H9 (cell line): Measurements from ENCODE around the gene DNM2. TPM values are rescaled to one million over a fixed set of nuclear protein-coding genes. Genes with fewer than 3 reads are reported as not detected.

Source experiments
- DNase-seq: peaks from one replicate; pipeline ENCODE4 v3.0.0-alpha.2; 2017
- H2AFZ ChIP-seq: one replicate; pipeline ENCODE4 v1.6.1; 2013; ENCODE audit warnings: mild to moderate bottlenecking, low read length, control low read depth, moderate library complexity
- H2AK5ac ChIP-seq: 2 replicates; pipeline ENCODE4 v1.6.1; 2013; ENCODE audit warnings: low read length, control low read depth, mixed read lengths; ENCODE audit not compliant: insufficient read length
- H2BK120ac ChIP-seq: one replicate; pipeline ENCODE4 v1.6.1; 2013; ENCODE audit warnings: low read depth, mild to moderate bottlenecking, low read length, control low read depth, inconsistent platforms; ENCODE audit not compliant: poor library complexity, severe bottlenecking
- H2BK12ac ChIP-seq: 2 replicates; pipeline ENCODE4 v1.6.1; 2013; ENCODE audit warnings: low read length, control low read depth, mixed read lengths, low read depth; ENCODE audit not compliant: insufficient read length
- H2BK15ac ChIP-seq: 2 replicates; pipeline ENCODE4 v1.6.1; 2013; ENCODE audit warnings: low read depth, low read length, control low read depth
- H2BK20ac ChIP-seq: one replicate; pipeline ENCODE4 v1.6.1; 2013; ENCODE audit warnings: low read depth, mild to moderate bottlenecking, low read length, control low read depth, inconsistent platforms; ENCODE audit not compliant: poor library complexity, severe bottlenecking
- H2BK5ac ChIP-seq: 2 replicates; pipeline ENCODE4 v1.6.1; 2013; ENCODE audit warnings: low read length, control low read depth, mixed read lengths; ENCODE audit not compliant: insufficient read length
- H3K14ac ChIP-seq: 2 replicates; pipeline ENCODE4 v1.6.1; 2013; ENCODE audit warnings: low read length, control low read depth; ENCODE audit not compliant: insufficient read depth
- H3K18ac ChIP-seq: 2 replicates; pipeline ENCODE4 v1.6.1; 2013; ENCODE audit warnings: low read depth, mild to moderate bottlenecking, mixed read lengths, low read length, control low read depth; ENCODE audit not compliant: insufficient read length
- H3K23ac ChIP-seq: 2 replicates; pipeline ENCODE4 v1.6.1; 2013; ENCODE audit warnings: low read length, control low read depth, mixed read lengths, low read depth; ENCODE audit not compliant: insufficient read length
- H3K23me2 ChIP-seq: 2 replicates; pipeline ENCODE4 v1.6.1; 2013; ENCODE audit warnings: low read depth, mild to moderate bottlenecking, mixed read lengths, low read length, control low read depth; ENCODE audit not compliant: insufficient read length, poor library complexity, severe bottlenecking
- H3K27ac ChIP-seq: 2 replicates; pipeline ENCODE4 v1.5.1; 2013; ENCODE audit warnings: low read length, control low read depth, mixed read lengths, low read depth; ENCODE audit not compliant: insufficient read length
- H3K27me3 ChIP-seq: 2 replicates; pipeline ENCODE4 v1.6.1; 2013; ENCODE audit warnings: low read length, control low read depth, inconsistent platforms; ENCODE audit not compliant: insufficient read depth
- H3K4ac ChIP-seq: 2 replicates; pipeline ENCODE4 v1.6.1; 2013; ENCODE audit warnings: low read depth, mild to moderate bottlenecking, control low read depth, inconsistent platforms, low read length, moderate library complexity
- H3K4me1 ChIP-seq: 2 replicates; pipeline ENCODE4 v1.6.1; 2013; ENCODE audit warnings: low read length, control low read depth, inconsistent platforms; ENCODE audit not compliant: insufficient read depth
- H3K4me2 ChIP-seq: 2 replicates; pipeline ENCODE4 v1.6.1; 2013; ENCODE audit warnings: low read length, control low read depth, mixed read lengths; ENCODE audit not compliant: insufficient read length, insufficient read depth
- H3K56ac ChIP-seq: 2 replicates; pipeline ENCODE4 v1.6.1; 2013; ENCODE audit warnings: low read depth, mild to moderate bottlenecking, mixed read lengths, low read length, control low read depth; ENCODE audit not compliant: insufficient read length
- H3K79me1 ChIP-seq: 2 replicates; pipeline ENCODE4 v1.6.1; 2013; ENCODE audit warnings: low read depth, mild to moderate bottlenecking, moderate library complexity, low read length, control low read depth, inconsistent platforms; ENCODE audit not compliant: insufficient read depth, poor library complexity, severe bottlenecking
- H3K79me2 ChIP-seq: 2 replicates; pipeline ENCODE4 v1.6.1; 2013; ENCODE audit warnings: low read length, control low read depth, inconsistent platforms; ENCODE audit not compliant: insufficient read depth
- H3K9ac ChIP-seq: 2 replicates; pipeline ENCODE4 v1.6.1; 2013; ENCODE audit warnings: low read length, control low read depth, mixed read lengths; ENCODE audit not compliant: insufficient read length; ENCODE audit errors: extremely low read depth
- H3K9me3 ChIP-seq: one replicate; pipeline ENCODE4 v1.6.1; 2013; ENCODE audit warnings: low read depth, low read length, inconsistent platforms; ENCODE audit not compliant: control insufficient read depth
- H3T11ph ChIP-seq: one replicate; pipeline ENCODE4 v1.6.1; 2013; ENCODE audit warnings: mild to moderate bottlenecking, low read length, control low read depth, inconsistent platforms
- H4K20me1 ChIP-seq: one replicate; pipeline ENCODE4 v1.6.1; 2013; ENCODE audit not compliant: control insufficient read depth, insufficient read length, insufficient read depth
- H4K5ac ChIP-seq: 2 replicates; pipeline ENCODE4 v1.6.1; 2013; ENCODE audit warnings: low read depth, mild to moderate bottlenecking, mixed read lengths, low read length, control low read depth; ENCODE audit not compliant: insufficient read length
- H4K8ac ChIP-seq: replicated peaks from 2 replicates; pipeline ENCODE4 v1.6.1; 2013; ENCODE audit warnings: low read length, control low read depth, mixed read lengths, low read depth; ENCODE audit not compliant: insufficient read length
- H4K91ac ChIP-seq: 2 replicates; pipeline ENCODE4 v1.6.1; 2013; ENCODE audit warnings: low read depth, mild to moderate bottlenecking, moderate library complexity, mixed read lengths, low read length, control low read depth; ENCODE audit not compliant: insufficient read length
- H3K27ac Mint-ChIP-seq, 3 experiments: 2 replicates in 2 of 3; 3 replicates in 1 of 3; pipeline ENCODE4 v1.8.0; 2020 to 2021; ENCODE audit warnings: mixed read lengths in 3 of 3, mild to moderate bottlenecking in 1 of 3, moderate library complexity in 1 of 3
- H3K27me3 Mint-ChIP-seq: 2 replicates; pipeline ENCODE4 v1.8.0; 2021; ENCODE audit warnings: low read depth, mild to moderate bottlenecking, moderate library complexity, mixed read lengths
- H3K36me3 Mint-ChIP-seq, 3 experiments: 2 replicates in 2 of 3; 3 replicates in 1 of 3; pipeline ENCODE4 v1.8.0; 2020 to 2021; ENCODE audit warnings: low read depth in 3 of 3, mixed read lengths in 3 of 3; ENCODE audit not compliant: insufficient read depth in 1 of 3
- H3K4me1 Mint-ChIP-seq, 2 experiments: 2 replicates each; pipeline ENCODE4 v1.8.0; 2020; ENCODE audit warnings: mixed read lengths in 2 of 2
- H3K4me3 Mint-ChIP-seq, 2 experiments: 2 replicates in 1 of 2; 3 replicates in 1 of 2; pipeline ENCODE4 v1.8.0; 2020 to 2021; ENCODE audit warnings: mild to moderate bottlenecking in 2 of 2, mixed read lengths in 2 of 2, moderate library complexity in 1 of 2
- H3K9me3 Mint-ChIP-seq, 2 experiments: 2 replicates in 1 of 2; 3 replicates in 1 of 2; pipeline ENCODE4 v1.8.0; 2020; ENCODE audit warnings: mild to moderate bottlenecking in 2 of 2, mixed read lengths in 2 of 2, moderate library complexity in 1 of 2
- WGBS: extraction: QIAGEN DNeasy Blood & Tissue Kit; methylation state at CpG from one replicate; pipeline ENCODE4 v1.1.7; 2013; ENCODE audit warnings: missing lambda C conversion rate, low lambda C conversion rate, mixed read lengths; ENCODE audit not compliant: insufficient read length; ENCODE audit errors: extremely low coverage; 5-methylcytosine and 5-hydroxymethylcytosine counted together
- total RNA-seq: library from RNA; stranded (reverse); gene quantifications from 2 replicates; pipeline ENCODE4 v1.2.1, GENCODE V29; 2021
- TF ChIP-seq, protein P1 (sequence below): fragments of 200-600 bp; sonication (generic); conservative IDR thresholded peaks from 3 replicates; pipeline ENCODE4 v1.8.0; 2021; ENCODE audit warnings: antibody characterized with exemption, mild to moderate bottlenecking

DNM2 gene
- total RNA-seq, 1 experiment from 2014 or later = 152 TPM

DNA sequence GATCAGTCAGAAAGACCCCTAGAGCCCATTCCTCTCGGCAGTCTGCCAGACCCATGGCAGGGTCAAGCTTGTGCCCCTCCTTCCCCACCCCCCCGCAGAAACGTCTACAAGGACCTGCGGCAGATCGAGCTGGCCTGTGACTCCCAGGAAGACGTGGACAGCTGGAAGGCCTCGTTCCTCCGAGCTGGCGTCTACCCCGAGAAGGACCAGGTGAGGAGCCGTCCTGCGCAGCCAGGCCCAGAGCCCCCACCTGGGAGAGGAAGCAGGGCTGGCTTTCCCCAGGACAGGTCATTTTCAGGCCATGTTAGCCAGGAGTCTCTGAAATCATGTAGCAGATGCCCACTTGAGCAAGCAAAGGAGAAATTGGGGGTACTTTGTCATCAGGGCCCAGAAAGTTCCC lies 105.8 kb downstream of the DNM2 start:
- Histone ChIP-seq H3K79me2 (no peaks in the 10 kb centered on the region), H4K5ac (no peak overlapping the region), H3K23me2 (no peaks in the 10 kb centered on the region), H3K56ac (no peak overlapping the region), H3K4me1 (no peaks in the 10 kb centered on the region), H4K20me1 (peaks cover 3% of the 10 kb centered on the region), H4K91ac (no peak overlapping the region), H2BK120ac (no peak overlapping the region), H4K8ac (no peak overlapping the region), H3K4me2 (no peak overlapping the region), H3K79me1 (no peaks in the 10 kb centered on the region), H2AFZ (no peak overlapping the region), H2BK15ac (no peak overlapping the region), H3K27me3 (no peaks in the 10 kb centered on the region), H3T11ph (no peak overlapping the region), H3K9ac (no peak overlapping the region), H2BK20ac (no peak overlapping the region), H3K23ac (no peak overlapping the region), H2BK5ac (no peak overlapping the region), H3K9me3 (no peaks in the 10 kb centered on the region), H2AK5ac (no peak overlapping the region), H2BK12ac (no peak overlapping the region), H3K14ac (no peak overlapping the region), H3K4ac (no peak overlapping the region), H3K27ac (no peak overlapping the region), H3K18ac (no peak overlapping the region)
- Mint-ChIP-seq H3K27ac (no peak overlapping the region), H3K4me3 (no peak overlapping the region), H3K36me3 (peaks cover 37 to 71% (median 57%) of the 10 kb centered on the region in 3 experiments), H3K9me3 (no peaks in the 10 kb centered on the region), H3K4me1 (no peaks in the 10 kb centered on the region), H3K27me3 (no peaks in the 10 kb centered on the region)
- WGBS = no CpG with 5 or more reads among the region's 12 CpGs
- TF ChIP-seq, protein P1, sequence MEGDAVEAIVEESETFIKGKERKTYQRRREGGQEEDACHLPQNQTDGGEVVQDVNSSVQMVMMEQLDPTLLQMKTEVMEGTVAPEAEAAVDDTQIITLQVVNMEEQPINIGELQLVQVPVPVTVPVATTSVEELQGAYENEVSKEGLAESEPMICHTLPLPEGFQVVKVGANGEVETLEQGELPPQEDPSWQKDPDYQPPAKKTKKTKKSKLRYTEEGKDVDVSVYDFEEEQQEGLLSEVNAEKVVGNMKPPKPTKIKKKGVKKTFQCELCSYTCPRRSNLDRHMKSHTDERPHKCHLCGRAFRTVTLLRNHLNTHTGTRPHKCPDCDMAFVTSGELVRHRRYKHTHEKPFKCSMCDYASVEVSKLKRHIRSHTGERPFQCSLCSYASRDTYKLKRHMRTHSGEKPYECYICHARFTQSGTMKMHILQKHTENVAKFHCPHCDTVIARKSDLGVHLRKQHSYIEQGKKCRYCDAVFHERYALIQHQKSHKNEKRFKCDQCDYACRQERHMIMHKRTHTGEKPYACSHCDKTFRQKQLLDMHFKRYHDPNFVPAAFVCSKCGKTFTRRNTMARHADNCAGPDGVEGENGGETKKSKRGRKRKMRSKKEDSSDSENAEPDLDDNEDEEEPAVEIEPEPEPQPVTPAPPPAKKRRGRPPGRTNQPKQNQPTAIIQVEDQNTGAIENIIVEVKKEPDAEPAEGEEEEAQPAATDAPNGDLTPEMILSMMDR = no peak
- DNase-seq = no peak
